ENCODE measurements around the gene RHEBL1.

GRCh38 chr12:49026101-49026500 lies 43.7 kb downstream of the RHEBL1 start:
- no peak for TF ChIP-seq CTCF (IDR thresholded peaks at IDR 0.05; ENCODE audit: low read depth, low read length, poor library complexity, severe bottlenecking)
- TF ChIP-seq EZH2phosphoT487 (IDR thresholded peaks at IDR 0.05; ENCODE audit: borderline replicate concordance, low read length): no peak
